ENCODE results near the gene KLHL6. TPM values are rescaled to one million over a fixed set of nuclear protein-coding genes. Genes with fewer than 3 reads are reported as not detected.
"Not testable (repeated sequence)": the region's sequence is repeated elsewhere in the genome, so short reads cannot be mapped to it uniquely, and the experiment has no call there.

KLHL6 gene
- total RNA-seq, 1 experiment from 2014 or later: not detected

GRCh38 chr3:183484431-183485075, 71.0 kb downstream of the KLHL6 start:
- no peak for DNase-seq (ENCODE audit: unreplicated experiment)
- no peaks in the 10 kb centered on the region for H3K4me1 Mint-ChIP-seq (ENCODE audit: insufficient read depth, unreplicated experiment)
- ChIA-PET CTCF (interaction anchor here (0.6 kb wide), 1 partner anchor 18 kb away, joined by 3 read pairs; no protein-coding TSS in a partner anchor), POLR2A (no interaction called here)
- TF ChIP-seq CTCF (IDR thresholded peaks at IDR 0.05; ENCODE audit: unreplicated experiment): no peak
- H3K36me3 Mint-ChIP-seq (ENCODE audit: insufficient read depth, unreplicated experiment): no peaks in the 10 kb centered on the region
- no peak overlapping the region for H3K4me3 Mint-ChIP-seq (ENCODE audit: unreplicated experiment)
- no peak overlapping the region for H3K27ac Mint-ChIP-seq (ENCODE audit: low read depth, unreplicated experiment)
- no peaks in the 10 kb centered on the region for H3K9me3 Mint-ChIP-seq (ENCODE audit: unreplicated experiment)
- no TSS peak for BruUV-seq (replicated peaks)
- no peaks in the 10 kb centered on the region for H3K27me3 Mint-ChIP-seq (ENCODE audit: insufficient read depth, unreplicated experiment)
- intact Hi-C loops (cut with micrococcal nuclease): loop anchor here (10.0 kb wide), 1 partner anchor 150 kb away; the partner anchor contains the start of gene KLHL24

GRCh38 chr3:183481582-183481981, 73.9 kb downstream of the KLHL6 start:
- POLR2A ChIA-PET: interaction anchor here (0.7 kb wide), 1 partner anchor 153 kb away, joined by 3 read pairs; no protein-coding TSS in a partner anchor
- Mint-ChIP-seq H3K4me3 (ENCODE audit: unreplicated experiment) (no peak overlapping the region), H3K36me3 (ENCODE audit: insufficient read depth, unreplicated experiment) (no peaks in the 10 kb centered on the region), H3K9me3 (ENCODE audit: unreplicated experiment) (no peaks in the 10 kb centered on the region), H3K27ac (ENCODE audit: low read depth, unreplicated experiment) (no peak overlapping the region), H3K27me3 (ENCODE audit: insufficient read depth, unreplicated experiment) (peaks cover 5% of the 10 kb centered on the region), H3K4me1 (ENCODE audit: insufficient read depth, unreplicated experiment) (no peaks in the 10 kb centered on the region)
- CTCF ChIA-PET: interaction anchor here (0.6 to 1.0 kb wide), 3 partner anchors 203 to 537 kb away, joined by 3 read pairs; no protein-coding TSS in a partner anchor
- intact Hi-C loops (cut with micrococcal nuclease): loop anchor here (10.0 kb wide), 1 partner anchor 153 kb away; the partner anchor contains the start of gene KLHL24
- no peak for DNase-seq (ENCODE audit: unreplicated experiment)
- no TSS peak for BruUV-seq (replicated peaks)
- no peak for TF ChIP-seq CTCF (IDR thresholded peaks at IDR 0.05; ENCODE audit: unreplicated experiment)

DNA sequence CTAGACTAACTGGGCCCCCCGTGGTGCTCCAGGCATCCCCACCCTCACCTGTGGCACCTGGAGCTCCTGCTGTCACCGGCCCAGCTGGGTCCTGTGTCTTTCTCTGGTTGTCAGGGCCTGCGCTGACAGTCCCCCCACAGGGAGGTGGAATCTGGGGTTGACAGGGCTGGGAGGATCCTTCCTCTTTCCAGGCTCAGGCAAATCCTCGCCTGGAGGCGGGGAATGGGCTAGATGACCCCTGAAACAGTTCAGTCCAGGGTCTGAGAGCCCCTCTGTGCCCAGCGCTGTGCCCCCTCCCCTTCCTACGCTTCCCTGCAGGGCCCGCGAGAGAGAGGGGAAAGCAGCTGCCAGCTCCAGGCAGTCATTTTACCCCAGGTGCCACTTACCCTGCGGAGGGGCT, 77.0 kb downstream of the KLHL6 start:
- peaks cover 11% of the 10 kb centered on the region for H3K27me3 Mint-ChIP-seq (ENCODE audit: insufficient read depth, unreplicated experiment)
- no peaks in the 10 kb centered on the region for H3K9me3 Mint-ChIP-seq (ENCODE audit: unreplicated experiment)
- CTCF ChIA-PET: interaction anchor here (0.6 kb wide), 1 partner anchor 23 kb away, joined by 4 read pairs; no protein-coding TSS in a partner anchor
- no peaks in the 10 kb centered on the region for H3K4me1 Mint-ChIP-seq (ENCODE audit: insufficient read depth, unreplicated experiment)
- H3K4me3 Mint-ChIP-seq (ENCODE audit: unreplicated experiment): no peak overlapping the region
- POLR2A ChIA-PET: no interaction called here
- intact Hi-C loops (cut with micrococcal nuclease): no loop called here
- BruUV-seq (replicated peaks): no TSS peak
- H3K36me3 Mint-ChIP-seq (ENCODE audit: insufficient read depth, unreplicated experiment): no peaks in the 10 kb centered on the region
- TF ChIP-seq CTCF (IDR thresholded peaks at IDR 0.05; ENCODE audit: unreplicated experiment): no peak
- H3K27ac Mint-ChIP-seq (ENCODE audit: low read depth, unreplicated experiment): no peak overlapping the region
- no peak for DNase-seq (ENCODE audit: unreplicated experiment)

DNA sequence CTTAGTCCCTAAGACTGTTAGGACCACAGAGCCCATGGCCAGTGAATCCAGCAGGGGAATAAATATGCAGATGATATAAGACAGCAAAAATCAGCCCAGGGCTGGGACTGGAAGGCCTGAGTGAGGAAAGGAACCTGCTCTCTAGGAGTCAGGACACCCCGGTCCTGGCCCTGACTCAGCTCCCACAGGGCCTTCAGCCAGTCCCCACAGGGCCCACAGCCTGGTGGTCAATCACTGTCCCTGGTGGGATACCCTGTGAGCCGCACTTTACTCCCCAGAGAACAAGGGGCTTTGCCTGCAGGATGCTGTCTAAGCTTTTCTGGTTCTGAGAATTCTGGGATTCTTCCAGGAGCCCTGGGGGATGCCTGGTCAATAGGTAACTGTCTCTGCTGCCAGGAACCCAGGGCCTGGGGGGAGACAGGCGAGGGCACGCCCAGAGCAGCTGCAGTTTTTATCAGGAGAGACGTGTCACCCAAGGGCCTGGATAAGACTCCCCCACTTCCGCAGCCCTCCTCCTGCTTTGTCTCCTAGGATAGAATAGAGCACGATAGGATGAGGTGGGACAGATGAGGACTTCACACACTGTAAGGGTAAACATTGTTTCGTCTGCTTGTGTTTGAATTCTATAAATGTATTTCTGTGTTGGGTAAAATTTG, 77.6 kb downstream of the KLHL6 start:
- ChIA-PET CTCF (interaction anchor here (0.6 kb wide), 1 partner anchor 23 kb away, joined by 4 read pairs; no protein-coding TSS in a partner anchor), POLR2A (no interaction called here)
- H3K27ac Mint-ChIP-seq (ENCODE audit: low read depth, unreplicated experiment): no peak overlapping the region
- DNase-seq (ENCODE audit: unreplicated experiment): no peak
- no peaks in the 10 kb centered on the region for H3K9me3 Mint-ChIP-seq (ENCODE audit: unreplicated experiment)
- H3K4me3 Mint-ChIP-seq (ENCODE audit: unreplicated experiment): no peak overlapping the region
- intact Hi-C loops (cut with micrococcal nuclease): no loop called here
- H3K4me1 Mint-ChIP-seq (ENCODE audit: insufficient read depth, unreplicated experiment): no peaks in the 10 kb centered on the region
- H3K27me3 Mint-ChIP-seq (ENCODE audit: insufficient read depth, unreplicated experiment): peaks cover 11% of the 10 kb centered on the region
- BruUV-seq (replicated peaks): no TSS peak
- no peaks in the 10 kb centered on the region for H3K36me3 Mint-ChIP-seq (ENCODE audit: insufficient read depth, unreplicated experiment)
- TF ChIP-seq CTCF (IDR thresholded peaks at IDR 0.05; ENCODE audit: unreplicated experiment): no peak

DNA sequence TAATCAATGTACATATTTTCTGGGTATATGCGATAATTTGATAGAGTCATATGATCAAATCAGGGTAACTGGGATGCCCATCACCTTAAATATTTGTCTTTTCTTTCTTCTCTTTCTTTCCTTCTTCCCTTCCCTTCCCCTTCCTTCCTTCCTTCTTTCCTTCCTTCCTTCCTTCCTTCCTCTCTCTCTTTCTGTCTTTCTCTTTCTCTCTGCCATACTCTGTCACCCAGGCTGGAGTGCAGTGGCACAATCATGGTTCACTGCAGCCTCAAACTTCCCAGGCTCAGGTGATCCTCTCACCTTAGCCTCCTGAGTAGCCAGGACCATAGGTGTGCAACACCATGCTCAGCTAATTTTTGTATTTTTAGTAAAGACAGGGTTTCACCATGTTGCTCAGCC, 79.7 kb downstream of the KLHL6 start:
- peaks cover 11% of the 10 kb centered on the region for H3K27me3 Mint-ChIP-seq (ENCODE audit: insufficient read depth, unreplicated experiment)
- H3K27ac Mint-ChIP-seq (ENCODE audit: low read depth, unreplicated experiment); H3K4me1 Mint-ChIP-seq (ENCODE audit: insufficient read depth, unreplicated experiment); H3K36me3 Mint-ChIP-seq (ENCODE audit: insufficient read depth, unreplicated experiment); BruUV-seq (replicated peaks); H3K9me3 Mint-ChIP-seq (ENCODE audit: unreplicated experiment); POLR2A ChIA-PET; H3K4me3 Mint-ChIP-seq (ENCODE audit: unreplicated experiment); intact Hi-C loops (cut with micrococcal nuclease); DNase-seq (ENCODE audit: unreplicated experiment): not testable (repeated sequence)
- CTCF ChIA-PET: interaction anchor here (1.6 kb wide), 1 partner anchor 292 kb away, joined by 7 read pairs; no protein-coding TSS in a partner anchor
